Fibroblast of upper back skin (primary cell): ENCODE measurements around the gene HACL1.
"Not testable (repeated sequence)": the region's sequence is repeated elsewhere in the genome, so short reads cannot be mapped to it uniquely, and the experiment has no call there.

ENCODE experiments used
- DNase-seq: peaks from one replicate; pipeline ENCODE4 v3.0.0-alpha.2; 2013

HACL1 gene

GRCh38 chr3:15578289-15578867 is 23.0 kb downstream of the HACL1 start:
- no peak for DNase-seq

- DNase-seq = no peak
These were observed 24.9 kb downstream of the HACL1 start for GRCh38 chr3:15576475-15576874.

DNA sequence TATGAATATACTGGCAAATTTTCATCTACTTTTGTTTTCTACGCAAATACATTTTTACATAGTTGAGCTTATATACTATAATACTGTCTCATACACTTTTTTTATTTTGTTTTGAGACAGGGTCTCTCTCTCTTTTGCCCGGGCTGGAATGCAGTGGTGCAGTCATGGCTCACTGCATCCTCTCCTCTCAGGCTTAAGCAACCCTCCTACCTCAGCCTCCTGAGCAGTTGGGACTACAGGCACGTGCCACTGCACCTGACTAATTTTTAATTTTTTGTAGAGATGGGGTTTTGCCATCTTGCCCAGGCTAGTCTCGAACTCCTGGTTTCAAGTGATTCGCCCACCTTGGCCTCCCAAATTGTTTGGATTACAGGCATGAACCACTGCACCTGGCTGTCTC is 25.9 kb downstream of the HACL1 start:
- DNase-seq = no peak

GRCh38 chr3:15572138-15572537 is 29.2 kb downstream of the HACL1 start:
- no peak for DNase-seq

- DNase-seq = no peak
These were observed 38.2 kb downstream of the HACL1 start for GRCh38 chr3:15563190-15563589.

- no peak for DNase-seq
These were observed 38.8 kb downstream of the HACL1 start for GRCh38 chr3:15562560-15562959.

GRCh38 chr3:15558581-15558980 is 42.8 kb downstream of the HACL1 start:
- no peak for DNase-seq

DNA sequence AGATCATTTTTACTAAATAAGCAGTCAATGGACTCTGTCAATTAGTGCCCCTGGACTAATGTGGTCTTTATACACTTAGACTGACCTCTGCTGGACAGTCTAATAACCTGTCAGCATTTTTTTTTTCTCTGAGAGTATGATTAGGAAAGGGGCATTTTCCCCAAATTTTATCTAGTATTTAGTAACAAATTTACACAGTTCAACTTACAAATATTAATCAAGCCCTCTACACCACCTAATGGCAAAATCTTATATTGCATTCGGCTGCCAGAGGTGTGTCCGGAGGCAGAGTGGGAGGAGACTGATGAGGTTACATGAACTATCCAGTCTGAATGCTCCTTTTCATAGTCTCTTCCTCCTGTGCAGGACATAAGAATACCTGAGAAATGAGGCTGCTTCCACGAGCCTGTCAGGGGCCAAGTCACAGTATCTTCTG is 43.8 kb downstream of the HACL1 start:
- peak; percentile 76 for DNase-seq

- DNase-seq = no peak
These were observed 44.9 kb downstream of the HACL1 start for GRCh38 chr3:15556512-15556911.

DNA sequence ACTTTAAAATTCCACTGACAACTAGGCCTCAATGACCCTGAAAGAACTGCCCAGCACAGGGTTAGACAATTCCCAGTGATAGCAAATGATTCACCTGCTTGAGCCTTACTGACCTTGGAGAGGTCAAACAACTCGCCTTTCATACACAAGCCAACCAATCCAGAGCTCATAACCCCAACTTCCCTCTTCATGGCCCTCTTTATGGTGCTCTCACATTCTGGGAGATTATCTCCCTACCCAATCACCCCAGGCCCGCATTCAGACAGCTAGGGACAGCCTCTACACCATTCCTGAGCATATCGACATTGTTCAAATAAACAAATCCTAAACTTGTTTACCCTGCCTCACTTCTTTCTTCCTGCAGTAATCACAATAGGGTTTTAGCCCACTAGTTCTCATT is 47.6 kb downstream of the HACL1 start:
- no peak for DNase-seq

GRCh38 chr3:15551902-15552301 is 49.5 kb downstream of the HACL1 start:
- DNase-seq = no peak

- DNase-seq = no peak
These were observed 51.5 kb downstream of the HACL1 start for GRCh38 chr3:15549846-15550245.

GRCh38 chr3:15542614-15543013 is 58.8 kb downstream of the HACL1 start:
- no peak for DNase-seq

DNA sequence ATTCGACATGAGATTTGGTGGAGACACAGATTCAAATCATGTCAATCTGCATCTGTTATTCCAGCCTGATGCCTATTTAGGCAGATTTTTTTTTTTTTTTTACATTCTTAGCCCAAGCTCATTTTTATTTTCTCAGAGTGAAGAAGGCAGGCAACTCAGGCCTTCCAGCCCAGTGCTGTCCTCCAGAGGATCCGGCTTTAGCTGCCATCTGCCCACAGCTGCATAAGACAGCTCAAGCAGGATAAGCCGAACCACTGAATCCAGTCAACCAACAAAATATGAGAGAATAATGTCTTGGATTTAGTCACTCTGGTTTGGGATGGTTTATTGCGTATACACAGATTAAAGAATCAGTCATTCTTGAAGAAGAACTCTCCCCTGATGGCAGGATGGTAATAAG is 60.0 kb downstream of the HACL1 start:
- no peak for DNase-seq

DNA sequence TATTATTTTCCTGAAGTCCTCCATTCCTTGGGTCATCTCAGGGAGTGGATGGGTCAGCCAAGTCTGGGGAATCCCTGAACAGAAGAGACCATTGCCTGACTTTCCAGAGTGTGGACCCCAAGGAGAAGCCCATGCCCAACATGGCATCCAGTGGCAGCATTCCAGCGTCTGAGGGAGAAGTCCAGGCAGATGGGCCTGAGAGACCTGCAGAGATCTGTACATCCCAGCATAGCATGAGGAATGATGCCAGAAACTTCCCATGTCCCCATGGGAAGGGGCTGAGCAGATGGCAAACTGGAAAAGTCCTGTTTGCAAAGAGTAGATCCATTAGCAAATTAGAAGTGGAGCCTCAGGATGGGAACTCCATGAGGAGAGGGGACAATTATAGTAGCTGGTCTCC is 62.3 kb downstream of the HACL1 start:
- DNase-seq = no peak

DNA sequence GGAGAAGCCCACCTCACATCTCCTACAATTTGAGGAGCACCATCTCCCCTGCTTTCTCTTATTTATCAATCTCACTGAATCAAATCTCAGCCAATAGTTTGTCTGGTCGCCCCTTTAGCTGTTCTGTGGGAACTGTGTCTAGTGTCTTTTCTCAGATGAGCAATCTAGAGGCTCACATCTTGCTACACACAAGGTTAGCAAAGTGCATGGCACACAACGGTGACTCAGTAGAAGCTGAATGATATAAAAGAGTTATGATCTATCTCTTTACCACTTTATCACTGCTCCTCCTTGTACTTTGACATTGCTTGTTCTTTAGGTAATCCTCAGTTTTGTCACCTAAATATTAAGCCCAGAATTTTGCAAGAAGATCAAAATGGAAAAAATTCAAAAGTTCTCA is 63.0 kb downstream of the HACL1 start:
- no peak for DNase-seq

- no peak for DNase-seq
These were observed 64.5 kb downstream of the HACL1 start for GRCh38 chr3:15536856-15537255.

DNA sequence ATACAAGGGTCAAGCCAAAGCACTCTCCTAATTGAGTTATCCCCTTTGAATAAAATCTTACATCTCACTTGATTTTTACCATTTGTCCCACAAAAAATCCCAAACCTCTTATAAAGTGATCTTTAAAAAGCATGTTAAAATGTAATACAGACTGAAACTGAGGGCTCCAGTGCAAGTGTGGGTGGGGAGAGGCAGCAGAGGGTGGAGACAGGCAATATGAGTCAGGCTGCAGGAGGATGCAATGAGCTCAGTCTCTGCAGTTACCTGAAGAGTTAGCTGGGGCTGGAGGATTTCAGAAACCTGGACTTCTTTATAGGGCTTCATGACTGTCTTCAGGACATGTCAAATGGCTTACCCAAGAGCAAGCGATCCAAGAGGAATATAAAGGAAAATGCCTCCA is 65.6 kb downstream of the HACL1 start:
- no peak for DNase-seq

DNA sequence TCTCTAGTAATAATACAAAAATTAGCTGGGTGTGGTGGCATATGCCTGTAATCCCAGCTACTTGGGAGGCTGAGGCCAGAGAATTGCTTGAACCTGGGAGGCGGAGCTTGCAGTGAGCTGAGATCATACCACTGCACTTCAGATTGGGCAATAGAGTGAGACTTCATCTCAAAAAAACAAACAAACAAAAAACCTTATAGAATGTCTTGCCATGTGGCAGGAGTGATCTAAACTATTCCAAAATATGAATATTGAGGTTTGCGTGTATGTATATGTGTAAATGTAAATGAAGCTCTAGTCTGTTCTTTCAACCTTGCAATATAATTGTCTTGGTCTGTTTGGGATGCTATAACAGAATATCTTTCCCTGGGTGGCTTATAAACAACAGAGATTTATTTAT is 68.8 kb downstream of the HACL1 start:
- not testable (repeated sequence) for DNase-seq

GRCh38 chr3:15531346-15531745 is 70.0 kb downstream of the HACL1 start:
- no peak for DNase-seq

DNA sequence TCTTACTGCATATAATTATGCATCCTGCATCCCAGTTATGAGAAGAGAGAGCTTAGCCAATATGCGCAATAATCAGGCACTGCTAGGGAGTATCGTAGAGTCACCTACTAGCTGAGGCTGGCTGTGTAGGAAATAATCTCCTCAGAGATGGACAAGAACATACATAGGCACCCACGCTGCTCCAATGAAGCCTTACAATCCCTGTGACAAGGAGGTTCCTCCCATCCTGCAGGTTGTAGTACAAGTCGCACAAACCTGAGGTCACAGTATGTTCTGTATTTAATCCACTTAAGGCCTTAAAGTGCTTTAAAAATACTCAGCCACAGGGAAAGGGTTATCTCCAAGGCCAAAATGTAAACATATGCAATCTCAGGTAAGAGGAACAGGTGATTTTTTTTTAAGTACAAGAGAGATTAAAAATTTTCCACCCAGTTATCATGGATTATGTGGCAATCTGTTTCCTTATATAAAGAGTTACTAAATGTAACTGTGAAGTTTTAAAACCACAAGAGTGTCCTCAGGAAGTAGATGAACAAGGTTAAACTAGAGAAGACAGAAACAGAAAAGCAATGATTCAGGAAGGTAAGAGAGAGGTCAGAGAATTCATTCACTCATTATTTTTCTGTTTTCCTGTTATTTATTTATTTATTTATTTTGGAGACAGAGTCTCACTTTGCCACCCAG is 72.4 kb downstream of the HACL1 start:
- DNase-seq = no peak

DNA sequence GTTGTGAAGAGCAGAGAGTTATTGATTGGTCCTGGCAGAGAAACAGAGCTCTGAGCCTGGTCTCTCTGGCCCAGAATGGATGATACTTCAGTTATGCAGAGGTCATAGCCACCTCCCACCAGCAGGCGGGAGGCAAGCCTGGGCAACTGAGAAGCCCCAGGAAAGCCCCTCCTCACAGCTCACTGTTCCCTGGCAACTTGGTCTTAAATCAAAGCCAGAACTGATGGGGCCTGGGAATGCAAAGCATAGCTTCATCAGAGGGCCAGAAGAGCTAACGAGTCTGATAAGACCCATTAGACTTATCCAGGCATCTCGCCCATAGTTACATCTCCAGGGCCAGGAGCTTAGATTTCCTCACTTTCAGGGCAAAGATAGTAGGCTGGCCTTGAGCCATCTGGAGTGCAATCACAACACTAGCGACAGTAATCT is 74.3 kb downstream of the HACL1 start:
- peak; percentile 10 for DNase-seq

DNA sequence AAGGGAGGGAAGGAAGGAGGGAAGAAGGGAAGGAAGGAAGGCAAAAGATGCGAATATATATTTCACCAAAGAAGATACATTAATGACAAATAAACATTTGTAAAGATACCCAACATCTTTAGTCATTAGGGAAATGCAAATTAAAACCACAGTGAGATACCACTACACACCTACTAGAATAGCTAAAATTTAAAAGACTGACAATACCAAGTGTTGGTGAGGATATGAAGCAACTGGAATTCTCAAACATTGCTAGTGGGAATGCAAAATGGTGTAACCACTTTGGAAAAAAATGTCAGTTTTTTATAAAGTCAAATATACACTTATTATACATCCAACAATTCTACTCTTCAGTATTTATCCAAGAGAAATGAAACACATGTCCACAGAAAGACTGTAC is 75.6 kb downstream of the HACL1 start:
- no peak for DNase-seq

GRCh38 chr3:15523660-15524417 is 77.5 kb downstream of the HACL1 start:
- DNase-seq = no peak
